ENCODE data around the gene ARF5.

Gene ARF5

DNA sequence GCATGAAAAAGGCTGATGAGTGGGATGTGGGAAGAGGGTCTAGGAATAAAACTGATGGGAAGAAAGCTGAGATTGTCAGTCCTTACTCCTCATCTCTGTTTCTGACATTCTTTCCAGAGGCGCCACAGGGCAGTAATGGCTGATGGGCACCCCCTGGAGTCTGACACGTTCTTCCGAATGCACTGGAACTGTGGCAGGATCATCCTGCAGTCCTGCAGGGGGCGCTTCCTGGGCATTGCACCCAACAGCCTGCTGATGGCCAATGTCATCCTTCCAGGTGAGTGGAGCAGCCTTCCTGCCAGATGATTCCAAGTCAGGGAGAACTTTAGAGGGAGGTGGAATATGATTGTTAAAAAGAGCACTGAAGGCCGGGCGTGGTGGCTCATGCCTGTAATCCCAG lies 10.1 kb downstream of the ARF5 start:
- no peaks in the 10 kb centered on the region for H3K36me3 ChIP-seq (ENCODE audit: insufficient read depth, low read length)
- peaks cover 3% of the 10 kb centered on the region; the same call in 1 of the 2 replicates for H3K4me1 ChIP-seq (ENCODE audit: insufficient read depth, low read length)
- H3K9ac ChIP-seq (ENCODE audit: low read depth, low read length) = no peak overlapping the region
- H3K9me3 ChIP-seq (ENCODE audit: control insufficient read depth, insufficient read depth, low read length) = no peaks in the 10 kb centered on the region

DNA sequence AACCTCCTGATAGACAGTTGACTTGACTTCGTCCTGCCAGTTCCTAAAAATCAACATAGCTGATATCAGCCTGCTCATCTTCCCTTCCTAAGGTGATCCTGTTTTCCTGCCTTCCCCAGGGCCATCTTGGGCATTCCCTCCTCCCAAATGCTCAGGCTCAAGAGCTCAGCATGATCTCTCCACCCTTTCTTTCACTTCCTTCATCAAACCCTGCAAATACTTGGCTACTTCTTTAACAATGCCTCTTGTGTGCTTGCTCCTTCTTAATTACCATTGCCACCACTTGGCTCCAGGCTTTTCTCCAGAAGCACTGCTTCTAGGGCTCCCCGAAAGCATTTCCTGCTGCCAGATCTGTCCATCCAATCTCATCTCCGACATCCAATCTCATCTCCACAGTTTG lies 12.7 kb downstream of the ARF5 start:
- H3K4me1 ChIP-seq (ENCODE audit: insufficient read depth, low read length) = peaks cover 3% of the 10 kb centered on the region; the same call in 1 of the 2 replicates
- no peaks in the 10 kb centered on the region for H3K36me3 ChIP-seq (ENCODE audit: insufficient read depth, low read length)
- H3K9me3 ChIP-seq (ENCODE audit: control insufficient read depth, insufficient read depth, low read length) = no peaks in the 10 kb centered on the region
- H3K9ac ChIP-seq (ENCODE audit: low read depth, low read length) = no peak overlapping the region

DNA sequence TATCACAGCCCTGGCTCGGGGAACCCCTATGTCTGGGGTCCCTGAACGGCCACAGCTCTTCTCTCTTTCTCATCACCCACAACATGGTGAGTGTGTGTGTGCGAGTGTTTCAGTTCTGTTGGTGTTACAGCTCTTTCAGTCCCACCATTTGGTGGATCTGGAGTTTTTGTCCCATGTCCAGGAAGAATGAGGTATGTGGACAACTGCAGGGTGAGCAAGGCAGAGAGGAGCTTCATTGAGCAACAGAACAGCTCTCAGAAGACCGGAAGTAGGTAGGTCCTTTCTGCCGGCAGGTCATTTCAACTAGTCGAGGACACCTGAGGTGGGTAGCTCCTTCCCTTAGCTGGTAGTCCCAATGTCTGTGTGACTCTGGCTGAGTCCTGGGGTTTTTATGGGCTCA lies 20.2 kb downstream of the ARF5 start:
- no peaks in the 10 kb centered on the region for H3K4me1 ChIP-seq (ENCODE audit: insufficient read depth, low read length)
- no peak overlapping the region for H3K9ac ChIP-seq (ENCODE audit: low read depth, low read length)
- no peaks in the 10 kb centered on the region; the same call in 1 of the 2 replicates for H3K9me3 ChIP-seq (ENCODE audit: control insufficient read depth, insufficient read depth, low read length)
- H3K36me3 ChIP-seq (ENCODE audit: insufficient read depth, low read length) = no peaks in the 10 kb centered on the region

DNA sequence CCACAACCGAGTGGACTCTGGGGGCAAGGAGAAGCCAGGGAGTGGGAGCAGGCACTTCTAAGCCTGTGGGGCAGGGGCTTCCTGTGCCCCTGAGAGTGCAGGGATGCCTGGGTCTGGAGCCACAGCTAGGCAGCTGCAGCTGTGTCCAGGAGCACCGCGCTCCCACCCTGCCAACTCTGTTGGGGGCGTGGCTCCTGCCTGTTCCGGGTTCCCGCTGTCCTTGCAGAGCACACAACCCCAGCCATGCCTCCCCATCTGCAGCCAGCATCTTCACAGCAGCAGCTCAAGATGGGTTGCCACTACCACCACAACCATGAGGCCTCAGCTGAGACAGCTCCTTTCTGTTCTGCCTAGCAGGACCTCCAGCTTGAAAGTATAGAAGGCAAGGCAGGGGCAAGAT lies 21.1 kb downstream of the ARF5 start:
- no peak overlapping the region for H3K9ac ChIP-seq (ENCODE audit: low read depth, low read length)
- H3K36me3 ChIP-seq (ENCODE audit: insufficient read depth, low read length) = no peaks in the 10 kb centered on the region
- H3K9me3 ChIP-seq (ENCODE audit: control insufficient read depth, insufficient read depth, low read length) = no peaks in the 10 kb centered on the region; the same call in 1 of the 2 replicates
- no peaks in the 10 kb centered on the region for H3K4me1 ChIP-seq (ENCODE audit: insufficient read depth, low read length)

DNA sequence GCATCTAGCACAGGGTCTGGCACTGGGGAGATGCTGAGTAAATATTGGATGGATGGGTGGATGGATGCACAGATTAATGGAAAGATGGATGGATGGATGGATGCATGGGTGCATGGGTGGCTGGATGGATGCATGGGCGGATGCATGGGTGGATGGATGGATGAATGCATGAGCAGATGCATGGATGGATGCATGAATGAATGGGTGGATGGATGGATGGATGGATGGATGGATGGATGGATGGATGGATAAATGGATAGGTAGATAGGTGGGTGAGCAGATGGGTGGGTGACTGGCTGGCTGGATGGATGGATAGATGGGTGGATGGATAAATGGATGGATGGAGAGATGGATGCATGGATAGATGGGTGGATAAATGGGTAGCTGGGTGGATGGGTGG lies 24.1 kb downstream of the ARF5 start:
- Histone ChIP-seq H3K4me1 (ENCODE audit: insufficient read depth, low read length) (0 out of 2 replicates have a peak, but pooled peaks cover 6% of the 10 kb centered on the region), H3K9me3 (ENCODE audit: control insufficient read depth, insufficient read depth, low read length) (no peaks in the 10 kb centered on the region; the same call in 1 of the 2 replicates), H3K9ac (ENCODE audit: low read depth, low read length) (no peak overlapping the region), H3K36me3 (ENCODE audit: insufficient read depth, low read length) (no peaks in the 10 kb centered on the region)

DNA sequence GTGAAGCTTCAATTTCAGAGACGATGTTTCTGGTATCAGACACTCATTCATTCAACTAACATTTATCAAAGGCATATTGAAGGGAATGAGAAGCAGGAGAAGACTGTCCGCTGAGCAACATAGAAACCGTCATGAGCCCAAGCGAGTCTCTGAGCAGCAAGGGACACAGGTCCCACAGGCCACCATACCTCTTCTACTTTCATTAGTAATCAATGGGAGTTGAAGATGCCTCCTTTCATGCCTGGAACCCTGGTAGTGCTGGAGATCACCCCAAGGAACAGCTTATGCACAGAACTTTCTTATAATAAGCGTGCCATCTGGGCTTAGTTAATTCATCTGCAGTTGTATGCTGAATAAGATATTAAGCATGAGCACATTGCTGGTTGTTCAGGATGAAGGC lies 28.5 kb downstream of the ARF5 start:
- Histone ChIP-seq H3K4me1 (ENCODE audit: insufficient read depth, low read length) (0 out of 2 replicates have a peak, but pooled peaks cover 6% of the 10 kb centered on the region), H3K9me3 (ENCODE audit: control insufficient read depth, insufficient read depth, low read length) (no peaks in the 10 kb centered on the region), H3K36me3 (ENCODE audit: insufficient read depth, low read length) (no peaks in the 10 kb centered on the region), H3K9ac (ENCODE audit: low read depth, low read length) (no peak overlapping the region)

DNA sequence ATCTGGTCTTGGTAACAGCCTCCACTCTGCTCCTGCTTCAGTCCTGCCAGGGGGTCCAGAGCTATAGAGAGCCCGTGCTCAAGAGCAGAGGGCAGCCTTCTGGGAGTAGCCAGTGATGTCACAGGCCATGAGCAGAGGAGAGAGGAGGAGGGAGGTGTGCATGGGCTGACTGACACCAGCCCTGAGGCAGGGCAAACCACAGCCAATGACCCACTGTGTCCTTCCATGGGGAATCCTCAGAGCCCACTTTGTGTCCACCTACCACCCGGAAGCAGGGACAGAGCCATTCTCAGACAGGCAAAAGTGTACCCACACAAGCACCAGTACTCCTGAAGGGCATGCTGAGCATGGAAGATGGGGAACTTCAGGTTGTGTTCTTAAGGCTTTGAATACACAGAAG lies 29.8 kb downstream of the ARF5 start, which contains the start of gene PAX4:
Gene PAX4 (minus strand): TSS at position 101 of the 400 bp plus-strand sequence. CDS start 2,214 bp downstream, outside the sequence.
- H3K9me3 ChIP-seq (ENCODE audit: control insufficient read depth, insufficient read depth, low read length) = no peaks in the 10 kb centered on the region
- no peak within 1 kb of the TSS for H3K9ac ChIP-seq (ENCODE audit: low read depth, low read length)
- no peaks in the 10 kb centered on the region for H3K36me3 ChIP-seq (ENCODE audit: insufficient read depth, low read length)
- H3K4me1 ChIP-seq (ENCODE audit: insufficient read depth, low read length) = 0 out of 2 replicates have a peak, but pooled peaks cover 6% of the 10 kb centered on the region

DNA sequence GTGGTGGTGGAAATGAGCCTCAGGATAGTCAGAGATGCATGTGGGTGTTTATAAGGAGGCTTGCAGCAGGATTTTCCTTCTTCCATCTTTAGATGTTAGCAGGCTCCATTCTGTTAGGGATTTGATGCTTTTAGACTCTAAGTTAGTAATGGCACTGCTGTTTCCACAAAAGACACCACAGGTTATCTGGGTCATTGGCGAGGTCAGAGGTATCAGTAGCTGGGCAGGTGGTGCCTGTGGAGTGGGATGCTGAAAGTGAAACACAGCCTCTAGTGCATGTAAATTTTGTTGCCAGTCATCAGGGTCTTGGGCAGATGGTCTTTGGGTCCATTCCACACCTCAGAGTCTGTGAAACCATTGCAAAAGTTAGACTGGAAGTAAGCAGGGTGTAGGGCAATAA lies 30.6 kb downstream of the ARF5 start:
- Histone ChIP-seq H3K9ac (ENCODE audit: low read depth, low read length) (no peak overlapping the region), H3K4me1 (ENCODE audit: insufficient read depth, low read length) (0 out of 2 replicates have a peak, but pooled peaks cover 6% of the 10 kb centered on the region), H3K9me3 (ENCODE audit: control insufficient read depth, insufficient read depth, low read length) (no peaks in the 10 kb centered on the region), H3K36me3 (ENCODE audit: insufficient read depth, low read length) (no peaks in the 10 kb centered on the region)

DNA sequence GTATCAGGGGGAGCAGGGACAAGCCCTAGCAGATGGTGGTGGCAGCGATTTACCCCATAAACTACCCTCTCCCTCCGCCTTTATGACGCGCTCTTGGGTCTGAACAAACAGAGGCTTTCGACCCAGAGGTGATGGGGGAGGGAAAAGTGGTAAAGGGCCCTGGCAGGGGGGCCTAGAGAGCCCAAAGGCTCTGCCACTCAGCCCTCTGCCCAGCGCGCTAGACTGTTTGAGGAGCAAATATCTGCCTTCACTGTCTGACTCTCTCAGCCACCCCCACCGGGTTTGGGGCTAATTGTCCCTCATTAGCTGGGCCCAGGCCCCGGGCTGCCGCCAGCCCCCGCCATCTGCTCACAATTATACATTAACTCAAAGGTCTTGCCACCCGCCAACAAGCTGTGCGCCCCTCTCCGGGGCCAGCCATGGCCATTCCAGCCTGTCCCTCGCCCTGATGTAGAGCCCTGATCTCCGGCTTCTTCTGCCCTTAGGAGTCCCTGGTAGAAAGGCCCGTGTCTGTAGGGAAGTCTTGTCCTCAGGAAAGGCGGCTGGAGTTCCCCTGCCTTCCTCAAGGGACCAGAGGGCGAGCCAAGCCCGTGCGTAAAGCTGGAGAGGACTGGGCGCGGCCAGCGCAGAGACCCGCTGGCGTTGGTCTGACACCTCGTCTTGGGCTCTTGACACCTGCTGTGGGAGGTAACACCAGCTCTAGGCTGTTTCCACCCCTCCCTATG lies 31.6 kb downstream of the ARF5 start:
- Histone ChIP-seq H3K9ac (ENCODE audit: low read depth, low read length) (peak overlapping the region; percentile 80), H3K9me3 (ENCODE audit: control insufficient read depth, insufficient read depth, low read length) (no peaks in the 10 kb centered on the region), H3K36me3 (ENCODE audit: insufficient read depth, low read length) (no peaks in the 10 kb centered on the region), H3K4me1 (ENCODE audit: insufficient read depth, low read length) (0 out of 2 replicates have a peak, but pooled peaks cover 6% of the 10 kb centered on the region)

DNA sequence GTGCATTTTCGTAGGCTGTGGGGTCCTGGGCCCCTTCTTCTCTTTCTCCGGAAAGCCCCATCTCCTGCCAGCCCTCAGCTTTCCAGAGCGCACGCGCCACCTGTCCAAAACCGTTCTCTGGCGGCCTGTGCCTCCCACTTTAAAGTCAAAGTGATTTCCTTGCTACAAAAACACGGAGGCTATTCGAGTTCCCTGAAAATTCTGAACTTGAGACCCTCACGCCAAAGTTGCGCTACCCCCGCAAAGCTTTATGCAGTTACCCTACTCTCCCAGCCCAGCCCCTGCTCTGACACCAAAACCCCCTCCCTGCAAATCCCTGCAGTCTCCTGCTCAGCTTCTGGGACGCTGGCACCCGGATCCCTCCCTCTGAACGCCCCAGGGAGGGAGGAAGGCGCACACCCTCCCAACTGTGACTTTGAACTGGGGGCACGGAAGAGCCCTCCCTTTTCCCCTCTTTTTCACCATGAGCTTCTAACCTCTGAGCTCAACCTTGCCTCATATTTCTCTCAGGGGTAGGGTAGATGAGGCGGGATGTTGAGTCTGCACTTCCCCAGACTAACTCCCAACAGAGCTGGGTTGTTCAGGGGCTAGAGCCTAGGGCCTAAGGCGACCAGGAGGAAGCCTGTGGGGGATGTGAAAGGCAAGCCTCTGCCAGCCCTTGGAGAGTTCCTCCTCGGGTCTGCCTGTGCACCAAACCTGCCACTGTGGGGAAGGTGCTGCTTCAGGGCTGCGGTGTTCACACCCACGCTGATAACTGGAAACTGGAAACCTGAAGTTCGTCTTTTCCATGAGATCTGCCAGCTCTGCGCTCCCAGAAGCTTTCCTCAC lies 32.4 kb downstream of the ARF5 start:
- H3K9me3 ChIP-seq (ENCODE audit: control insufficient read depth, insufficient read depth, low read length) = no peaks in the 10 kb centered on the region
- H3K36me3 ChIP-seq (ENCODE audit: insufficient read depth, low read length) = no peaks in the 10 kb centered on the region
- peak overlapping the region; percentile 80 for H3K9ac ChIP-seq (ENCODE audit: low read depth, low read length)
- H3K4me1 ChIP-seq (ENCODE audit: insufficient read depth, low read length) = 0 out of 2 replicates have a peak, but pooled peaks cover 3% of the 10 kb centered on the region

DNA sequence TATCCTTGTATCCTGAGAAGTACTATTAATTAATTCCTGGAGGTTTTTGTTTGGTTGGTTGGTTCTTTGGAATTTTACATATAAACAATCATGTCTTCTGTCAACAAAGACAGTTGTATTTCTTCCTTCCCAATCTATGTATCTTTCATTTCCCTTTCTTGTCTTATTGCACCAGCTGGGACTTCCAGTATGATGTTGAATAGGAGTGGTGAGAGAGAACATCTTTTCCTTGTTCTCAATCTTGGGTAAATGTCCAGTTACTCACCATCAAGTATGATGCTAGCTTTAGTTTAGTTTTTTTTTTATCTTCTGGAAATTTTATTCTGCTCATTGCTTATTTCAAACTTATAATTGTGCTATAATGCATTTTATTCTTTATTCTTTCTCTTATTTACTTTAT lies 37.1 kb downstream of the ARF5 start:
- Histone ChIP-seq H3K9ac (ENCODE audit: low read depth, low read length) (no peak overlapping the region), H3K4me1 (ENCODE audit: insufficient read depth, low read length) (peaks cover 7% of the 10 kb centered on the region), H3K36me3 (ENCODE audit: insufficient read depth, low read length) (no peaks in the 10 kb centered on the region), H3K9me3 (ENCODE audit: control insufficient read depth, insufficient read depth, low read length) (no peaks in the 10 kb centered on the region)

DNA sequence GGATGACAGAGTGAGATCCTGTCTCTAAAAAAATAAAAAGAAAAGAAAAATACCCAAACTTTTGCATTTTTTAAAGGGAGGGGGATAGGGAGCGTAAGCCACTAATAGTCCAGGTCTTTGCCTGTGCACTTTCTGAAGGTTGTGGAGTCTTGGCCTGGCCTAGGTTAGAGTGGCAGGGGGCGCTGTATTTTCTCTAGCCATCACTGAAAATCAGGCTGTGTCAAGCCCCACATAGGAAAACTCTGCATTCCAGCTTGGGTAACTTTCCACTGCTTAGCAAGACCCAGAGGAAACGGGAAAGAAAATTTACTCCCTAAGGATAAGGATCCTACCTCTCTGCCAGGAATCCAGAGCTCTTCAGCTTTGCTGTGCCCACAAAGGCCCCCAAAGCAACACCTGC lies 40.2 kb downstream of the ARF5 start:
- H3K36me3 ChIP-seq (ENCODE audit: insufficient read depth, low read length) = no peaks in the 10 kb centered on the region
- H3K9ac ChIP-seq (ENCODE audit: low read depth, low read length) = no peak overlapping the region
- no peaks in the 10 kb centered on the region for H3K9me3 ChIP-seq (ENCODE audit: control insufficient read depth, insufficient read depth, low read length)
- peaks cover 7% of the 10 kb centered on the region for H3K4me1 ChIP-seq (ENCODE audit: insufficient read depth, low read length)

DNA sequence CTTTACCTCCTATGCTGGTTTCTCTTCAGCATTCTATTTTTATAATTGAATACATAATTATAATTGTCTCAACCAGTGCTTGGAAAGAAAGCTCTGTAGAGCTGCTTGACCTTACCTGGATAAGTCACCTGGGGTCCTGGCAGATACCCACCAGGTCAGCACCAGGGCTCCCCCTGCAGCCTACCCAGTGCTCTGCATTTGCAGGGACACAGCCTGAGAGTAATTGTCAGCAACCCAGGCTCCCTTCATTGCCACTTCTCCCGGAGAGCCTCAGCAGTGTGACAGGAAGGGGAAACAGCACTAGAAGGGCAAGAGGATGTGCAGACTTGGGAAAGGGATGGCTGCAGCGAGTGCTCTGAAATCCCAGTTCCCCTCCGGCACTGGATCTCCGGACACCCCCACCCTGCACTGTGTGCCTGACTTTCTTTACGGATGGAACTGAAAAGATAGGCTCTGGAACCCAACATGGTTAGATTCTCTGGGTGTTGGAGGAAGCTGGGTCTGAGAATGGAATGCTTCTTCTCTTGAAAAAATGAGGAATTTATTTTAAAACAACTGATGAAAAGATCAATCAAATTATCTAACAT lies 41.1 kb downstream of the ARF5 start:
- H3K4me1 ChIP-seq (ENCODE audit: insufficient read depth, low read length) = peaks cover 7% of the 10 kb centered on the region
- H3K9me3 ChIP-seq (ENCODE audit: control insufficient read depth, insufficient read depth, low read length) = no peaks in the 10 kb centered on the region
- peak overlapping the region; percentile 1; the same call in 1 of the 2 replicates for H3K9ac ChIP-seq (ENCODE audit: low read depth, low read length)
- H3K36me3 ChIP-seq (ENCODE audit: insufficient read depth, low read length) = no peaks in the 10 kb centered on the region

DNA sequence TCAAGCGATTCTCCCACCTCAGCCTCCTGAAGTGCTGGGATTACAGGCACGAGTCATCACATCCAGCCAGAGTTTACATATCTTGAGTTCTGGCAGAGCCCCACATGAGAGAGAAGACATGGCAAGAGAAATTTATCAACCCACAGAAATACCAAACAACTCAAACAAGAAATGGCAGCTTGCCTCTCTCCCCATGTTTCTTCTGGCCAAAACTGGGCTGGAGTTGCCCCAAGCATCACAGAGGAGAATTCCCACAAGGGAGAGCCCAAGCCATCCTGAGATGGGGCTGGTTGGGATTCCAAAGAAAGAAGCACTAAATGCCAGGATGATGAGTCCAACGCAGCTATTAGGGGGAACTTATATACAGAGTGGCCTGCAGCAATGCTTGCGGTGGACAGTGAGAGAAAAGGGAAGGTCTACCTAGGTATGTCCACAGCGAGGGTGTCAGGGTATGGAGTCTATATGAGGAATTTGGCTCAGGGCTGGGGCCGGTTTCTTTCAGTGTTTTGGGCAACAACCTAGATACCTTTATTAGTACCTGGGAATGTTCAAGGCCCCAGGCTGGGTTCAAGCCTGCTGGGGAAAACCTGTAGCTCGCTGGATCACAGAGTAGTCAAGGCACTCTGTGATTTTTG lies 44.2 kb downstream of the ARF5 start:
- no peaks in the 10 kb centered on the region for H3K9me3 ChIP-seq (ENCODE audit: control insufficient read depth, insufficient read depth, low read length)
- peaks cover 7% of the 10 kb centered on the region for H3K4me1 ChIP-seq (ENCODE audit: insufficient read depth, low read length)
- no peak overlapping the region for H3K9ac ChIP-seq (ENCODE audit: low read depth, low read length)
- H3K36me3 ChIP-seq (ENCODE audit: insufficient read depth, low read length) = no peaks in the 10 kb centered on the region

All from ES-I3 (cell line).